GM12801 (cell line): ENCODE results near the gene CCDC91.

Experiments
- TF ChIP-seq, protein P1 (sequence below): IDR thresholded peaks from one replicate; pipeline ENCODE4 v1.5.1; 2011; ENCODE audit warnings: control low read depth; ENCODE audit not compliant: insufficient read length; ENCODE audit errors: extremely low read depth

The CCDC91 gene, protein sequence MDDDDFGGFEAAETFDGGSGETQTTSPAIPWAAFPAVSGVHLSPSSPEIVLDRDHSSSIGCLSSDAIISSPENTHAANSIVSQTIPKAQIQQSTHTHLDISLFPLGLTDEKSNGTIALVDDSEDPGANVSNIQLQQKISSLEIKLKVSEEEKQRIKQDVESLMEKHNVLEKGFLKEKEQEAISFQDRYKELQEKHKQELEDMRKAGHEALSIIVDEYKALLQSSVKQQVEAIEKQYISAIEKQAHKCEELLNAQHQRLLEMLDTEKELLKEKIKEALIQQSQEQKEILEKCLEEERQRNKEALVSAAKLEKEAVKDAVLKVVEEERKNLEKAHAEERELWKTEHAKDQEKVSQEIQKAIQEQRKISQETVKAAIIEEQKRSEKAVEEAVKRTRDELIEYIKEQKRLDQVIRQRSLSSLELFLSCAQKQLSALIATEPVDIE

DNA sequence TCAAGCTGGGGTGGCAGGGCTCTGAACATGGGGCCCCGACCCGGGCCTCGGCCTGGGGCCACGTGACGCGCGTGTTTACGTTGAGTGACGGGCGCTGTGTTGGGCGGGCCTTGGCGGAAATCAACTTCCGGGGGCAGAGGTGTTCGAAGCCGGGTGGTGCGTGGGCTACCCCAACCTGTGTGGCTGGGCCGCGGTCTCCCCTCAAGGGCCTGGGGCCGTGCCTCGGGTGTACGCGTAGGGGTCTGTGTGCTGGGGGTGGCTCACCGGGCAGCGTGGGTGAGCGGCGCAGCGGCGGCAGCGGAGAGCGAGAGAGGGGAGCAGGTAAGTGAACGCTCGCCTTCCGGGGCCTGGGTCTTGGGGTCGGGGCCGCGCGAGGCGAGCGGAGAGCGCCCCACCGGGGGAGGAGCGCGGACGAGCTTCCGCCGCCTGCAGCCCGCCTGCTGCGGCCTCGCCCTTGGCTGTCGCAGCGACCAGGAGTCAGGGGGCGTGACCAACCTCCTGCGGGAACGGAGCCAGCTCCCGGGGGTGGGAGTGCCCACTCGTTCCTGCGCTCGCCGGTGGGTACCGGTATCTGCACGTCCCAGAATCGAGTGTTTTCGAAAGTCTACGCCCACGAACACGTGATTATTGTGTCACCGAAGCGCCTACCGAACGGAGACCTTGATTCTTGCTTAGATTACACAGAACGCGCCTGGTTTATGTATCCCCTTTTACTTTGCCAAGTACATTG lies at the start of gene CCDC91:
Gene CCDC91 (plus strand): TSS at position 136 of the 730 bp plus-strand sequence. CDS start 66,760 bp downstream, outside the sequence.
- TF ChIP-seq, protein P1, sequence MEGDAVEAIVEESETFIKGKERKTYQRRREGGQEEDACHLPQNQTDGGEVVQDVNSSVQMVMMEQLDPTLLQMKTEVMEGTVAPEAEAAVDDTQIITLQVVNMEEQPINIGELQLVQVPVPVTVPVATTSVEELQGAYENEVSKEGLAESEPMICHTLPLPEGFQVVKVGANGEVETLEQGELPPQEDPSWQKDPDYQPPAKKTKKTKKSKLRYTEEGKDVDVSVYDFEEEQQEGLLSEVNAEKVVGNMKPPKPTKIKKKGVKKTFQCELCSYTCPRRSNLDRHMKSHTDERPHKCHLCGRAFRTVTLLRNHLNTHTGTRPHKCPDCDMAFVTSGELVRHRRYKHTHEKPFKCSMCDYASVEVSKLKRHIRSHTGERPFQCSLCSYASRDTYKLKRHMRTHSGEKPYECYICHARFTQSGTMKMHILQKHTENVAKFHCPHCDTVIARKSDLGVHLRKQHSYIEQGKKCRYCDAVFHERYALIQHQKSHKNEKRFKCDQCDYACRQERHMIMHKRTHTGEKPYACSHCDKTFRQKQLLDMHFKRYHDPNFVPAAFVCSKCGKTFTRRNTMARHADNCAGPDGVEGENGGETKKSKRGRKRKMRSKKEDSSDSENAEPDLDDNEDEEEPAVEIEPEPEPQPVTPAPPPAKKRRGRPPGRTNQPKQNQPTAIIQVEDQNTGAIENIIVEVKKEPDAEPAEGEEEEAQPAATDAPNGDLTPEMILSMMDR = no peak

DNA sequence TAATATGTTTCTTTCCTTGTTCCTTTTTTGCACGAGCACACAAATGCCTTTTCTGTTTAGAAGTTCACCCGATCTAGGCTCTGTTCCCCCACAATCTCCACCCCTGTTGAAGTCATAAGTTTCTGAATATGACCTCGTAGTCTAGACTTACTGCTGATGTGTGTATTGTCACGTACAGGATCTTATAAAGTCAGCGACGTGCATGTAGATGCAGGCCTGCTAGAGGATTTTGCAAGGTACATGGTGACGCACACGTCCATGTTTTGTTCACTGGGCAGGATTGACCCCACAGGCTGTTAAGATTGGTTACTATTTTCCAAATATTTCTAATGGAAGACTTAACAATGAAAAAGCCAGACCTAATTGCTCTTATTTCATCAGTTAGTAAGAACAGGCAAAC lies 46.2 kb upstream of the CCDC91 start:
- TF ChIP-seq, protein P1 = no peak

DNA sequence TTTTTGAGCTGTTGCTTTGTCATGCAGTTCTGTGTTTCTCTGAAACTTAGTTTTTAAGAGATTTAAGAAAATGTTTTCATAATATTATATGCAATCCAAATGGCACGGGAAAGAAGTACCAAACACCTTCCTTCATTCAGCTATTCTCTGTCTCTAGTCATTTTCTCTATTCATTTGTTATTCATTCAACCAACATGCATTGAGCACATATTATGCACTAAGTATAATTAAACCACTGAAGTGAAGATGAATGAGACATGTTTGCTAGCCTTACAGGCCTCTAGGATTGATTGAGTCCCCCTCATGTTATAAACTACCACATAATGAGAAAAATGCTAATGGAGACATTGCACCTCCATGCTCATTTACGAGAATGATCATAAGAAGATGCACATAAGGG lies 45.7 kb upstream of the CCDC91 start:
- TF ChIP-seq, protein P1 = no peak

DNA sequence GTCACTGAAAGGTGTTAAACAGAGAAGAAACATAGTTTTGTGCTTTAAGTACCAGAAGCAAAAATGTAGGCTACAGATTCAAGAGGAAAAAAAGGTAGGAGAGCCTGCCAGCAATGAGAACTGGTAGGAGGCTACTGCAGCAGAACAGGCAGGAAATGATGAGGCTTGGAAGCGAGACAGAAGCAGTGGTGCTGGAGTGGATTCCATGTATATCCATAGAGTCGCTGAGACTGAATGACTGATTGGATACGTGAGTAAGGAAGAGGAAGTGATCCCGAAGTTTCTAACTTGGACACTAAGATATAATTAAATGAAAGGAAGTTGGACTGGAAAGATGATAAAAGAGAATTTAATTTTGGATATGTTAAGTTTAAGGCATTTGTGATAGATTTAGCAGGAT lies 45.0 kb upstream of the CCDC91 start:
- TF ChIP-seq, protein P1 = no peak

DNA sequence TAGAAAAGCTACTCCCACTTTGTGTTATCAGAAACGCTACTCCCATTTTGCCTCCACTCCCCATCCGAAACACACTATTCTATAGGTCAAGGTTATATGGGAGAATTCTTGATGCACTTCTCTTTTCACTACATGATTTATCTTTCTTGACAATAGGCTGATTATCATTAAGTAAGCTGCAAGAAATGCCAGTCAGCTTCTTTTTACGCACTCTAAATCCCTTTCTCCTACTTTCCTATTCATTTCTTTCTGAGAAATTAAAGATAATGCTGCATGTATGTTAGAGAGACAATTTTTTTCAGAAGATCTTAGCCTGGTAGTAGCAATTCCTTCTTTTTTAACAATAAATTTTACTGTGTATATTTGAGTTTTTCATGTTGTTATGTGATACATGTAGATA lies 41.0 kb upstream of the CCDC91 start:
- TF ChIP-seq, protein P1 = no peak

DNA sequence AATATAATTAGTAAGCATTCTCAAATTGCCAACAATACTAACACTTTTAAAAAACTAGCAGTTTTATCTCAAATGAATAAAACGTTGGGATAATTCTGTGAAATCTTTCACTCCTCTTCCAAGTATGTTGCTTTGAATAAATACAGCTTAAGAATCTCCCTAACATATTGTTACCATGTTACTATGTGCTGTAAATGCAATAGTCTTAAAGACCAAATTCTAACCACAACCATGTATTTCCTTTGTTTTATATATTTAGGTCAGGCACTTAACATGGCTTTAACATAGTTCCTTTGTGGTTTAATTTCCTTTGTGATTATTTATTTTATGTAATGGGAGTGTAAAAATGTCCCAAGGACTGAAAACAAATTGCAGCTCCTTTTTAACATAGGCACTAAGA lies 33.9 kb upstream of the CCDC91 start:
- TF ChIP-seq, protein P1 = no peak

DNA sequence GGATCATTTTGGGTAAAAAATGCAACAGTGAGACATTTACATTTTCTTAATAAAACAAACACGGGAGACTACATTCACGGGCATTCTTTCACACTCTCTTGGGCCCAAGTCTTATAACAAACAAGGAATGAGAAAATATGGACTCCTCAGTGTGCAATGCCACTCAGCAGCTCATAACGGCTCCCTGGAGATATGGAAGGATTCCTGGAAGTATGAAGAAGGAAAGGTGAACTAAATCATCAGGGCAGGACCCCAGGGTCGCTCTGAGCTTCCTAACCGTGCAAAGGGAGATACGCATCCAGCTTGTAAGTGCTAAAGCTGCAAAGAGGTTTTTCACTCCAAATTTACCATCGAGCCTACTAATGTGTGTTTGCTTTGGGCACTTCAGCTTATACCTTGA lies 33.5 kb upstream of the CCDC91 start:
- TF ChIP-seq, protein P1 = no peak
